Epithelial cell of proximal tubule (primary cell): ENCODE results near the gene SUSD5. TPM values are rescaled to one million over a fixed set of nuclear protein-coding genes. Genes with fewer than 3 reads are reported as not detected.
"Not testable (repeated sequence)": the region's sequence is repeated elsewhere in the genome, so short reads cannot be mapped to it uniquely, and the experiment has no call there.

Source experiments
- DNase-seq: peaks from one replicate; pipeline ENCODE4 v3.0.0-alpha.2; 2011; ENCODE audit warnings: low read depth
- H3K4me3 ChIP-seq: 2 replicates; pipeline ENCODE4 v1.5.1; 2011; ENCODE audit warnings: low read depth, mild to moderate bottlenecking, low read length
- total RNA-seq: library from RNA; depleted of rRNA; stranded (reverse); fragments of >200 nt; gene quantifications from 2 replicates; pipeline ENCODE4 v1.2.3, GENCODE V29; 2015
- TF ChIP-seq, protein P1 (sequence below): conservative IDR thresholded peaks from 2 replicates; pipeline ENCODE4 v1.5.1; 2012; ENCODE audit warnings: low read depth, mild to moderate bottlenecking, low read length

SUSD5 gene
- total RNA-seq, 1 donor from 2014 or later = 0.92 TPM

GRCh38 chr3:33119891-33120290 lies 98.7 kb downstream of the SUSD5 start:
- DNase-seq = no peak
- no peak overlapping the region for H3K4me3 ChIP-seq
- TF ChIP-seq, protein P1, sequence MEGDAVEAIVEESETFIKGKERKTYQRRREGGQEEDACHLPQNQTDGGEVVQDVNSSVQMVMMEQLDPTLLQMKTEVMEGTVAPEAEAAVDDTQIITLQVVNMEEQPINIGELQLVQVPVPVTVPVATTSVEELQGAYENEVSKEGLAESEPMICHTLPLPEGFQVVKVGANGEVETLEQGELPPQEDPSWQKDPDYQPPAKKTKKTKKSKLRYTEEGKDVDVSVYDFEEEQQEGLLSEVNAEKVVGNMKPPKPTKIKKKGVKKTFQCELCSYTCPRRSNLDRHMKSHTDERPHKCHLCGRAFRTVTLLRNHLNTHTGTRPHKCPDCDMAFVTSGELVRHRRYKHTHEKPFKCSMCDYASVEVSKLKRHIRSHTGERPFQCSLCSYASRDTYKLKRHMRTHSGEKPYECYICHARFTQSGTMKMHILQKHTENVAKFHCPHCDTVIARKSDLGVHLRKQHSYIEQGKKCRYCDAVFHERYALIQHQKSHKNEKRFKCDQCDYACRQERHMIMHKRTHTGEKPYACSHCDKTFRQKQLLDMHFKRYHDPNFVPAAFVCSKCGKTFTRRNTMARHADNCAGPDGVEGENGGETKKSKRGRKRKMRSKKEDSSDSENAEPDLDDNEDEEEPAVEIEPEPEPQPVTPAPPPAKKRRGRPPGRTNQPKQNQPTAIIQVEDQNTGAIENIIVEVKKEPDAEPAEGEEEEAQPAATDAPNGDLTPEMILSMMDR = no peak

GRCh38 chr3:33117461-33117860 lies 101.1 kb downstream of the SUSD5 start:
- TF ChIP-seq, protein P1 = no peak
- H3K4me3 ChIP-seq = no peak overlapping the region
- DNase-seq = no peak

DNA sequence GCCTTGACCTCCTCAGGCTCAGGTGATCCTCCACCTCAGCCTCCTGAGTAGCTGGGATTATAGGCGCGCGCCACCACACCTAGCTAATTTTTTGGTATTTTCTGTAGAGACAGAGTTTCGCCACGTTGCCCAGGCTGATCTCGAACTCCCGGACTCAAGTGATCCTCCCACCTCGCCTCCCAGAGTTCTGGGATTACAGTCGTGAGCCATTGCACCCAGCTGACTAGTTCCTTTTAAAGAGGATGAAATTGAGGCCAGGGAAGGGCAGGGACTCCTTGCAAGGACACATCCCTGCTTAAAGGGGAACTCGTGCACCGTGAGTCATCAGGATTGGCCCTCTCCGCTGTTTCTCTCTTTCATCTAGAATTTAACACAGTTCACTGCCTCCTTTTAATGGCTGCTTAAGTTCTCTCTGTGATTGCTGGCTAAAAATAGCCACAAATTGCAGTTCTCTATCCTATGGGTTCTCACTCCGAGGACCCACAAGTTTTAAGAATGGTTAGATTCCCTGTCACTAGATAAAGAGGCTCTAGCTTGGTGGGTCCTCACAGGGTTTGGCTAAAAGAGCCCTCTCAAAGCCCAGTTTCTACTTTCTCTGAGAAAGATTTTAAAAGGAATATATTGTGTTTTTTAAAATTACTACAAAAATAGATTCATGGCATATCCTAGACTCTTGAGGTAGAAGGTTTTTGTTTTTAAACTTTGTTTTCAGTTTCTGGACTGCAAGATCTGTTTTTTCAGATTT lies 103.4 kb downstream of the SUSD5 start:
- TF ChIP-seq, protein P1 = no peak
- peak overlapping the region; percentile 68 for H3K4me3 ChIP-seq
- DNase-seq = peak; percentile 93

GRCh38 chr3:33114622-33115023 lies 104.0 kb downstream of the SUSD5 start:
- TF ChIP-seq, protein P1 = no peak
- H3K4me3 ChIP-seq = peak overlapping the region; percentile 68
- peak; percentile 30 for DNase-seq

- DNase-seq = peak; percentile 43
- peak within 1 kb of the TSS; percentile 68 for H3K4me3 ChIP-seq
- TF ChIP-seq, protein P1 = no peak
Observed at GRCh38 chr3:33113772-33114621, 104.6 kb downstream of the SUSD5 start, which contains the start of gene CRTAP. Gene CRTAP, plus strand, starts transcription at chr3:33114014. Its CDS starts 64 bp downstream, at chr3:33114078.

GRCh38 chr3:33111581-33111980 lies 107.0 kb downstream of the SUSD5 start:
- H3K4me3 ChIP-seq = no peak overlapping the region
- TF ChIP-seq, protein P1 = no peak
- no peak for DNase-seq

DNA sequence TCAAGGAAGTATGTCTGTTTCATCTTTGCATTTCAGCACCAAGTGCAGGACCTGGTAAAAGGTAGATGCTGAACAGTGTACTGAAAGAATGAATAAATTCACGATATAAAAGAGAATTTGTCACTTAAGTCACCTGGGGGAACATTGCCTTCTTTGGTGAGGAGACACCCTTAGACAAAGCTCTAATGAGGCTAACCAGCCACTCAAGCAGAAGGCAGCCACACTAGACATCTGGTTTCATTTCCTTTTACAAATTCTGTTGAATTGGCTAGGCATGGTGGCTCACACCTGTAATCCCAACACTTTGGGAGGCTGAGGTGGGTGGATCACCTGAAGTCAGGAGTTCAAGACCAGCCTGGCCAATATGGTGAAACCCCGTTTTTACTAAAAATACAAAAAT lies 111.8 kb downstream of the SUSD5 start:
- not testable (repeated sequence) for DNase-seq, H3K4me3 ChIP-seq
